Endothelial cell of umbilical vein (primary cell): ENCODE results near the gene JAKMIP1. TPM values are rescaled to one million over a fixed set of nuclear protein-coding genes. Genes with fewer than 3 reads are reported as not detected.

Experiments
- BruUV-seq: library from RNA; stranded (reverse); fragments of 400-500 nt; replicated peaks from 2 replicates; lab custom pipeline; 2021; lab: Mats Ljungman, UMichigan
- CTCF ChIA-PET: fragments of 300-600, 350-600 bp; sonication (Branson Sonifier 250); formaldehyde crosslinking; loops from one replicate; lab custom pipeline; 2021; ENCODE audit warnings: antibody characterized with exemption, inconsistent platforms; lab: Charles Lee
- POLR2A ChIA-PET: fragments of 300-600, 350-600 bp; sonication (Branson Sonifier 250); formaldehyde crosslinking; loops from one replicate; lab custom pipeline; 2021; ENCODE audit warnings: antibody characterized with exemption, inconsistent platforms; lab: Charles Lee
- DNase-seq: peaks from one replicate; pipeline ENCODE4 v3.0.0-alpha.2; 2011; ENCODE audit warnings: low read depth, low spot score
- FAIRE-seq: peaks from 2 replicates; lab custom pipeline; 2011; peaks lifted over from hg19 to GRCh38; lab: Jason Lieb, UNC
- H2AFZ ChIP-seq: 2 replicates; pipeline ENCODE4 v1.6.0; 2012; ENCODE audit warnings: low read depth, low read length, control low read depth, inconsistent platforms
- H3K27ac ChIP-seq: 2 replicates; pipeline ENCODE4 v1.5.1; 2011; ENCODE audit warnings: low read depth, mild to moderate bottlenecking, control low read depth, low read length, moderate library complexity; ENCODE audit not compliant: insufficient read depth
- H3K27me3 ChIP-seq, 2 experiments: 2 replicates each; pipeline versions ENCODE4 v1.6.0 to v1.6.1; 2011; ENCODE audit warnings: low read length in 2 of 2, mixed read lengths in 1 of 2; ENCODE audit not compliant: control insufficient read depth in 2 of 2, insufficient read depth in 2 of 2
- H3K36me3 ChIP-seq, 2 experiments: 2 replicates in 1 of 2; 3 replicates in 1 of 2; pipeline ENCODE4 v1.5.1; 2011; ENCODE audit warnings: low read length in 2 of 2, mild to moderate bottlenecking in 1 of 2, moderate library complexity in 1 of 2; ENCODE audit not compliant: control insufficient read depth in 2 of 2, insufficient read depth in 2 of 2; ENCODE audit errors: extremely low read depth in 1 of 2
- H3K4me1 ChIP-seq: 3 replicates; pipeline ENCODE4 v1.5.1; 2011; ENCODE audit warnings: mild to moderate bottlenecking, low read length; ENCODE audit not compliant: control insufficient read depth, insufficient read depth; ENCODE audit errors: extremely low read depth
- H3K4me2 ChIP-seq: 2 replicates; pipeline ENCODE4 v1.6.1; 2011; ENCODE audit warnings: low read length, control low read depth, mixed read lengths; ENCODE audit not compliant: insufficient read depth
- H3K4me3 ChIP-seq, 3 experiments: fragments of 200-600 bp in 1 of 3; sonication (generic), shearing (Covaris generic) in 1 of 3; replicated peaks in 1 of 3; 2 replicates each; pipeline ENCODE4 v1.5.1; 2011 to 2016; ENCODE audit warnings: control low read depth in 3 of 3, low read length in 3 of 3, mild to moderate bottlenecking in 2 of 3, inconsistent platforms in 1 of 3, low read depth in 1 of 3, moderate library complexity in 1 of 3; ENCODE audit not compliant: insufficient read depth in 1 of 3
- H3K79me2 ChIP-seq: 2 replicates; pipeline ENCODE4 v1.6.0; 2012; ENCODE audit warnings: low read length, inconsistent platforms; ENCODE audit not compliant: control insufficient read depth, insufficient read depth
- H3K9ac ChIP-seq: replicated peaks from 2 replicates; pipeline ENCODE3; 2011; ENCODE audit warnings: low read length, control low read depth; ENCODE audit not compliant: insufficient read depth; ENCODE audit errors: extremely low read depth
- H3K9me1 ChIP-seq: replicated peaks from 3 replicates; pipeline ENCODE4 v1.6.0; 2011; ENCODE audit warnings: mild to moderate bottlenecking, low read length; ENCODE audit not compliant: control insufficient read depth, insufficient read depth; ENCODE audit errors: extremely low read depth
- H3K9me3 ChIP-seq: replicated peaks from 2 replicates; pipeline ENCODE4 v1.5.1; 2012; ENCODE audit warnings: low read length, inconsistent platforms; ENCODE audit not compliant: control insufficient read depth, insufficient read depth
- H4K20me1 ChIP-seq: replicated peaks from 2 replicates; pipeline ENCODE3; 2011; ENCODE audit warnings: mild to moderate bottlenecking, low read length; ENCODE audit not compliant: control insufficient read depth, insufficient read depth; ENCODE audit errors: extremely low read depth
- CTCF ChIP-seq, 2 donors: IDR thresholded peaks; 1 replicate in 1 of 2; 2 replicates in 1 of 2; pipeline ENCODE4 v1.5.1; 2011; ENCODE audit warnings: low read length in 2 of 2, mild to moderate bottlenecking in 2 of 2, moderate library complexity in 2 of 2, control low read depth in 1 of 2, inconsistent platforms in 1 of 2, low read depth in 1 of 2; ENCODE audit not compliant: insufficient read depth in 1 of 2; ENCODE audit errors: extremely low read depth in 1 of 2
- EZH2 ChIP-seq: IDR thresholded peaks from 2 replicates; pipeline ENCODE4 v1.6.1; 2012; ENCODE audit warnings: borderline replicate concordance, low read depth, mild to moderate bottlenecking, moderate library complexity, low read length, inconsistent platforms; ENCODE audit not compliant: severe bottlenecking
- FOS ChIP-seq: IDR thresholded peaks from 2 replicates; pipeline ENCODE4 v1.6.1; 2011; ENCODE audit warnings: mild to moderate bottlenecking, low read length, moderate library complexity, borderline replicate concordance; ENCODE audit not compliant: insufficient read depth
- GATA2 ChIP-seq: IDR thresholded peaks from 2 replicates; pipeline ENCODE4 v1.7.0; 2011; ENCODE audit warnings: low read depth, mild to moderate bottlenecking, moderate library complexity, mixed read lengths, low read length; ENCODE audit not compliant: insufficient read length, insufficient read depth
- JUN ChIP-seq: IDR thresholded peaks from 2 replicates; pipeline ENCODE4 v1.6.1; 2011; ENCODE audit warnings: borderline replicate concordance, low read depth; ENCODE audit not compliant: insufficient read length, insufficient read depth
- MYC ChIP-seq: IDR thresholded peaks from one replicate; pipeline ENCODE4 v1.6.1; 2011; ENCODE audit warnings: mild to moderate bottlenecking, low read depth, low read length
- POLR2A ChIP-seq: IDR thresholded peaks from 2 replicates; pipeline ENCODE4 v1.6.1; 2012; ENCODE audit warnings: low read depth, mild to moderate bottlenecking, control low read depth, low read length
- POLR2AphosphoS5 ChIP-seq: IDR thresholded peaks from 2 replicates; pipeline ENCODE4 v1.6.1; 2012; ENCODE audit warnings: low read depth, mild to moderate bottlenecking, control low read depth, low read length, moderate library complexity; ENCODE audit not compliant: insufficient read depth
- dilution Hi-C: fragments of 300-500 bp; cut with MboI; formaldehyde crosslinking; loops from one replicate; pipeline ENCODE4 v1.15.0; 2019; ENCODE audit warnings: low sequenced_read_pairs; ENCODE audit not compliant: extremely low pct_ligation_motif_present
- intact Hi-C: fragments of 100-400 bp; cut with micrococcal nuclease; formaldehyde crosslinking; loops from one replicate; pipeline ENCODE4 v1.10.0; 2022
- polyA plus RNA-seq, 4 experiments: library from polyadenylated mRNA; depleted of rRNA in 3 of 4; stranded (reverse) in 3 of 4; unstranded in 1 of 4; fragments of >200 nt; gene quantifications; 2 replicates each; pipeline versions ENCODE4 v1.2.1 to v1.2.3, GENCODE V29; 2011 to 2012; ENCODE audit warnings: missing spikeins in 1 of 4
- total RNA-seq: library from RNA; stranded (reverse); gene quantifications from 2 replicates; pipeline ENCODE4 v1.2.3, GENCODE V29; 2021
- TF ChIP-seq, protein P1 (sequence below): IDR thresholded peaks from 2 replicates; pipeline ENCODE4 v1.6.1; 2011; ENCODE audit not compliant: insufficient read depth, insufficient read length

The JAKMIP1 gene
- total and polyA plus RNA-seq, 2 donors (not counting 3 experiments of a cell fraction or from before 2014, with no cell fraction given): not detected

DNA sequence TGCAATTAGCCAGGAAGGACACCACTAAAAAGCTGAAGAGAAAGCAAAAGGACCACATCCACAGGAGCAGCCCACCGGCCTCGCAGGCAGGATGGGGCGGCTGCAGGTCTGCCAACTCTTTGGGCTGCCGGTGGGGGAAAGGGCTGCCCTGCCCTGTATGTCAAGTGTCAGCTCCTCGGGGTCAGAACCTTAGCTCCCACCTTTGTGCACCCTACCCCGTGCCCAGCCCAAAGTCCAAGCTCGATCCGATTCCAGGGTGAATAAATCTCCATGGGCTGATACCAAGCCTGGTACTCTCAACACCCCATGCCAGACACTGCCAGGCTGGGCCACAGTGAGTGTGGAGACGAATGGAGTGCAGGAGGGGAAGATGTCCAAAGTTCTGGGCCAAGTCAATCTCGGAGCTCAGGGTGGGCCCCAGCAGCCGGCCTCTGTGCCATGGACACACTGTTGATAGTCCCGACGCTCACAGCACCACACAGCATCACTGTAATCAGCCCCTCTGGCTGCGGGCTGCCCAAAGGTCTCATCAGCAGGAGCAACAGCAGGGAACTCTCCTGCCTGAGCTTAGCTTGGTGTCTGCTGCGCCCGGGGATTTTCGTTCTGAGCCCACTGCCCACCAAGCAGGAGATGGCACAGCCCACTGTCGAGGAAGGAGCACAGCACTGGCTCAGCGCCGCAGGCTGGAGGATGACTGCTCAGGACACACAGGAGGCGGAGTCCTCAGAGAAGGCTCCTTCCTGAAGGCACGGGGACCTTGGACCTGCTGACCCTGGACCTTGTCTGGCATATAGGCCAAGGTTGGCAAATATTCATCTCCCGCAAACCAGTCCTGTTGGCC is 84.4 kb downstream of the JAKMIP1 start:
- DNase-seq: no peak
- Histone ChIP-seq H3K9ac (no peak overlapping the region), H3K9me3 (no peaks in the 10 kb centered on the region), H2AFZ (no peak overlapping the region), H3K27ac (no peak overlapping the region), H3K4me2 (no peak overlapping the region), H3K27me3 (no peaks in the 10 kb centered on the region), H4K20me1 (no peaks in the 10 kb centered on the region), H3K79me2 (no peaks in the 10 kb centered on the region), H3K4me3 (no peak overlapping the region), H3K9me1 (no peaks in the 10 kb centered on the region), H3K4me1 (no peaks in the 10 kb centered on the region), H3K36me3 (no peaks in the 10 kb centered on the region)
- TF ChIP-seq FOS: no peak
- TF ChIP-seq EZH2: no peak
- no peak for TF ChIP-seq POLR2AphosphoS5
- TF ChIP-seq CTCF (IDR thresholded peaks at IDR 0.05; ENCODE audit: extremely low read depth in 1 of 2, insufficient read depth in 1 of 2, low read depth in 1 of 2, low read length in 2 of 2): no peak
- TF ChIP-seq, protein P1, sequence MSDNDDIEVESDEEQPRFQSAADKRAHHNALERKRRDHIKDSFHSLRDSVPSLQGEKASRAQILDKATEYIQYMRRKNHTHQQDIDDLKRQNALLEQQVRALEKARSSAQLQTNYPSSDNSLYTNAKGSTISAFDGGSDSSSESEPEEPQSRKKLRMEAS: no peak
- no peak for TF ChIP-seq MYC
- TF ChIP-seq JUN: no peak
- no peak for TF ChIP-seq GATA2
- TF ChIP-seq POLR2A: no peak
- CTCF ChIA-PET: no interaction called here
- intact Hi-C loops: no loop called here
- no peak for FAIRE-seq
- no TSS peak for BruUV-seq
- POLR2A ChIA-PET: no interaction called here
- dilution Hi-C loops: no loop called here
